Measurements from ENCODE around the gene MX1. TPM values are rescaled to one million over a fixed set of nuclear protein-coding genes. Genes with fewer than 3 reads are reported as not detected.

The MX1 gene
- total RNA-seq, 1 donor from 2014 or later = 3.3 TPM

DNA sequence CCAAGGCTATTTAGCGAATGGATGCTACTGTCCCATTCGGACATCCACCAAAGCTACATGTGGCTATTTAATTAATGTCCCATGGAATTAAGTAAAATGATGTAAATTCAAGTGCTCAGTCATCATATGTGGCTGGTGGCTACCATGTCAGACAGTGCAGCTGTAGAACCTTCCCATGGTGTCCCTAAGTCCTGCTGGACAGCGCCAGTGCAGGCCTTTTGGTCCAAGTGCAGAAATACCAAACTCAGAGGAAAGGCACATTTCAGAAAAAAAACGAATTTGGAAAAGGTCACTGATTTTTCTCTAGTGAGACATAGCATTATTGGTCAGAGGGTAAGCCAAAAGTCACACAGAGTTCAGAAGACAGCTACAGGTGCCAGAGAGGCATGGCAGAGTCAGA lies 64.3 kb downstream of the MX1 start:
- Mint-ChIP-seq H3K4me3 (no peak overlapping the region), H3K27ac (ENCODE audit: unreplicated experiment) (no peak overlapping the region), H3K27me3 (ENCODE audit: low read depth) (no peaks in the 10 kb centered on the region), H3K36me3 (ENCODE audit: low read depth) (no peaks in the 10 kb centered on the region), H3K9me3 (no peaks in the 10 kb centered on the region), H3K4me1 (peaks cover 10% of the 10 kb centered on the region)
- TF ChIP-seq, protein P1, sequence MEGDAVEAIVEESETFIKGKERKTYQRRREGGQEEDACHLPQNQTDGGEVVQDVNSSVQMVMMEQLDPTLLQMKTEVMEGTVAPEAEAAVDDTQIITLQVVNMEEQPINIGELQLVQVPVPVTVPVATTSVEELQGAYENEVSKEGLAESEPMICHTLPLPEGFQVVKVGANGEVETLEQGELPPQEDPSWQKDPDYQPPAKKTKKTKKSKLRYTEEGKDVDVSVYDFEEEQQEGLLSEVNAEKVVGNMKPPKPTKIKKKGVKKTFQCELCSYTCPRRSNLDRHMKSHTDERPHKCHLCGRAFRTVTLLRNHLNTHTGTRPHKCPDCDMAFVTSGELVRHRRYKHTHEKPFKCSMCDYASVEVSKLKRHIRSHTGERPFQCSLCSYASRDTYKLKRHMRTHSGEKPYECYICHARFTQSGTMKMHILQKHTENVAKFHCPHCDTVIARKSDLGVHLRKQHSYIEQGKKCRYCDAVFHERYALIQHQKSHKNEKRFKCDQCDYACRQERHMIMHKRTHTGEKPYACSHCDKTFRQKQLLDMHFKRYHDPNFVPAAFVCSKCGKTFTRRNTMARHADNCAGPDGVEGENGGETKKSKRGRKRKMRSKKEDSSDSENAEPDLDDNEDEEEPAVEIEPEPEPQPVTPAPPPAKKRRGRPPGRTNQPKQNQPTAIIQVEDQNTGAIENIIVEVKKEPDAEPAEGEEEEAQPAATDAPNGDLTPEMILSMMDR (conservative IDR thresholded peaks at IDR 0.05) = no peak
- DNase-seq (ENCODE audit: low read depth, low spot score) = no peak

- DNase-seq (ENCODE audit: low read depth, low spot score) = no peak
- TF ChIP-seq, protein P1 (conservative IDR thresholded peaks at IDR 0.05) = no peak
- no peaks in the 10 kb centered on the region for H3K36me3 Mint-ChIP-seq (ENCODE audit: low read depth)
- H3K27ac Mint-ChIP-seq (ENCODE audit: unreplicated experiment) = no peak overlapping the region
- peaks cover 9% of the 10 kb centered on the region for H3K4me1 Mint-ChIP-seq
- H3K9me3 Mint-ChIP-seq = no peaks in the 10 kb centered on the region
- H3K4me3 Mint-ChIP-seq = no peak overlapping the region
- H3K27me3 Mint-ChIP-seq (ENCODE audit: low read depth) = no peaks in the 10 kb centered on the region
These were observed 65.4 kb downstream of the MX1 start for GRCh38 chr21:41491412-41491811.

GRCh38 chr21:41494242-41494641 lies 68.2 kb downstream of the MX1 start:
- Mint-ChIP-seq H3K27ac (ENCODE audit: unreplicated experiment) (no peak overlapping the region), H3K4me1 (no peaks in the 10 kb centered on the region), H3K4me3 (no peak overlapping the region), H3K36me3 (ENCODE audit: low read depth) (no peaks in the 10 kb centered on the region), H3K27me3 (ENCODE audit: low read depth) (peaks cover 11% of the 10 kb centered on the region), H3K9me3 (no peaks in the 10 kb centered on the region)
- TF ChIP-seq, protein P1 (conservative IDR thresholded peaks at IDR 0.05) = no peak
- no peak for DNase-seq (ENCODE audit: low read depth, low spot score)

DNA sequence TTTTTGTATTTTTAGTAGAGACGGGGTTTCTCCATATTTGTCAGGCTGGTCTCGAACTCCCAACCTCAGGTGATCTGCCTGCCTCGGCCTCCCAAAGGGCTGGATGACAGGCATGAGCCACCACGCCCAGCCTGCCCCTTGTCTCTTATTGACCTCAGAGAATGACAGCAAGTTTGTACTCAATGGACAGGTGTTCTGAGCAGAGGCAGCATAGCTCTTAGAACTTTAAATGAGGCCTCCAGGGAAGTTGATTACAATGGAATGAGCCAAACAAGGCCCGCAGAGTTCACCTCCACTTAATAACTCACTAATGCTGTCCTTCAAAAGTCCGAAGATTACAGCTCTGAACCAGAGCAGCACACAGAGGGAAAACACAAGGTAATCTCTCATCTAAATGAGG lies 71.0 kb downstream of the MX1 start:
- no peak overlapping the region for H3K4me3 Mint-ChIP-seq
- no peaks in the 10 kb centered on the region for H3K4me1 Mint-ChIP-seq
- no peak overlapping the region for H3K27ac Mint-ChIP-seq (ENCODE audit: unreplicated experiment)
- no peaks in the 10 kb centered on the region for H3K36me3 Mint-ChIP-seq (ENCODE audit: low read depth)
- TF ChIP-seq, protein P1 (conservative IDR thresholded peaks at IDR 0.05) = no peak
- H3K27me3 Mint-ChIP-seq (ENCODE audit: low read depth) = peaks cover 34% of the 10 kb centered on the region
- DNase-seq (ENCODE audit: low read depth, low spot score) = no peak
- no peaks in the 10 kb centered on the region for H3K9me3 Mint-ChIP-seq

DNA sequence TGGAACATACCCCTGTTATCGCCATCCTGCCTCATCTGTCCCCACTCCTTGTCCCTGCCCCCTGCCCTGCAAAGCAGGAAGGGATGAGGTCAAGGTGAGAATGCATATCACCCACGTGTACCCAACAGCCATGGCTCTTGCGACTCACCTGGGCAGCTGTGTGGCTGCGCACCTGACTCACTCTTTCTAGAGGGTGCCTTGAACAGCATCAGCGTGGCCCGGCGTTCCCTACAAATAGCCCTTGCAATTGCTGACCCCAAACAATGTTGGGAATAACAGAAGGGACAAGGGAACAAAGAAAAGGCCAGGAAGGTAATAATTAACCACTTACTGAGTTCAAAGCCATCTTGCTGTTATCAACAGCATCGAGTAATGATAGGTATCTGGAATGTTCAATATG lies 71.7 kb downstream of the MX1 start:
- TF ChIP-seq, protein P1 (conservative IDR thresholded peaks at IDR 0.05) = no peak
- Mint-ChIP-seq H3K27me3 (ENCODE audit: low read depth) (peaks cover 42% of the 10 kb centered on the region), H3K27ac (ENCODE audit: unreplicated experiment) (peak overlapping the region; percentile 58), H3K4me1 (no peaks in the 10 kb centered on the region), H3K36me3 (ENCODE audit: low read depth) (no peaks in the 10 kb centered on the region), H3K4me3 (no peak overlapping the region), H3K9me3 (no peaks in the 10 kb centered on the region)
- no peak for DNase-seq (ENCODE audit: low read depth, low spot score)

DNA sequence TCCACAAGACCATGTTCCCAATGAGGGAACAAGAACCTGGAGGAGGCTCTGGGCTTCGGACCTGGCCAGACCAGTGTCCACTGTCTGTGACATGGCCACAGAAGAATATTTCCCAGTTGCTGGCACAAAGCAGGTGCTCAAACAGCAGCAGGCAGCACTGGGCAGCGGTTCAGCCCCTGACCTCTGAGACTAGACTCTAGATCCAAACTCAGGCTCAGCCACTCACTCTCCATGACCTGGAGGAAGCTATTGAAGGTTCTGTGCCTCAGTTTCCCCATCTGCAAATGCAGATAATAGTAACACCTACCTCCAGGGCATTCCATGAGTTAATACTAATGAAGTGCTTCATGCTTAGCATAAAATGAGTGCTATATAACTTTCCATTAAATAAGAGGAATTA lies 73.9 kb downstream of the MX1 start:
- no peak for DNase-seq (ENCODE audit: low read depth, low spot score)
- no peaks in the 10 kb centered on the region for H3K9me3 Mint-ChIP-seq
- H3K27me3 Mint-ChIP-seq (ENCODE audit: low read depth) = peaks cover 63% of the 10 kb centered on the region
- no peaks in the 10 kb centered on the region for H3K4me1 Mint-ChIP-seq
- no peaks in the 10 kb centered on the region for H3K36me3 Mint-ChIP-seq (ENCODE audit: low read depth)
- TF ChIP-seq, protein P1 (conservative IDR thresholded peaks at IDR 0.05) = no peak
- H3K4me3 Mint-ChIP-seq = no peak overlapping the region
- H3K27ac Mint-ChIP-seq (ENCODE audit: unreplicated experiment) = no peak overlapping the region
